ENCODE results near the gene ZNF683. TPM values are rescaled to one million over a fixed set of nuclear protein-coding genes. Genes with fewer than 3 reads are reported as not detected.
"Not testable (repeated sequence)": the region's sequence is repeated elsewhere in the genome, so short reads cannot be mapped to it uniquely, and the experiment has no call there.

ZNF683 gene
- total RNA-seq, 1 experiment from 2014 or later, result not detected

GRCh38 chr1:26385063-26385462 lies 12.5 kb upstream of the ZNF683 start:
- not testable (repeated sequence) for DNase-seq (ENCODE audit: low read depth)

GRCh38 chr1:26384076-26384475 lies 11.5 kb upstream of the ZNF683 start:
- DNase-seq (ENCODE audit: low read depth), result no peak

GRCh38 chr1:26378879-26379251 lies 6.3 kb upstream of the ZNF683 start:
- no peak for DNase-seq (ENCODE audit: low read depth)

GRCh38 chr1:26378088-26378878 lies 5.7 kb upstream of the ZNF683 start:
- DNase-seq (ENCODE audit: low read depth), result peak; percentile 98

- DNase-seq (ENCODE audit: low read depth), result no peak
These were observed 3.5 kb upstream of the ZNF683 start for GRCh38 chr1:26376050-26376449.

- no peak for DNase-seq (ENCODE audit: low read depth)
These were observed 2.5 kb upstream of the ZNF683 start for GRCh38 chr1:26375081-26375480.

- DNase-seq (ENCODE audit: low read depth), result not testable (repeated sequence)
These were observed 1.8 kb upstream of the ZNF683 start for GRCh38 chr1:26374361-26374760.

GRCh38 chr1:26373789-26374188 lies 1.2 kb upstream of the ZNF683 start:
- DNase-seq (ENCODE audit: low read depth), result no peak

GRCh38 chr1:26373281-26373680 lies 731 bp upstream of the ZNF683 start:
- no peak for DNase-seq (ENCODE audit: low read depth)

- peak; percentile 75 for DNase-seq (ENCODE audit: low read depth)
These were observed 511 bp downstream of the ZNF683 start for GRCh38 chr1:26372039-26372438.

GRCh38 chr1:26370591-26371382 lies 1.8 kb downstream of the ZNF683 start:
- DNase-seq (ENCODE audit: low read depth), result no peak

GRCh38 chr1:26368486-26368885 lies 4.1 kb downstream of the ZNF683 start:
- no peak for DNase-seq (ENCODE audit: low read depth)

GRCh38 chr1:26368006-26368405 lies 4.5 kb downstream of the ZNF683 start:
- DNase-seq (ENCODE audit: low read depth), result no peak

GRCh38 chr1:26367441-26367840 lies 5.1 kb downstream of the ZNF683 start:
- DNase-seq (ENCODE audit: low read depth), result no peak

- no peak for DNase-seq (ENCODE audit: low read depth)
These were observed 7.6 kb downstream of the ZNF683 start for GRCh38 chr1:26364956-26365355.

- peak; percentile 76 for DNase-seq (ENCODE audit: low read depth)
These were observed 8.8 kb downstream of the ZNF683 start for GRCh38 chr1:26363549-26364448.

GRCh38 chr1:26362331-26362730 lies 10.2 kb downstream of the ZNF683 start:
- no peak for DNase-seq (ENCODE audit: low read depth)

- DNase-seq (ENCODE audit: low read depth), result no peak
These were observed 10.9 kb downstream of the ZNF683 start for GRCh38 chr1:26361605-26362122.

GRCh38 chr1:26360807-26361604 lies 11.5 kb downstream of the ZNF683 start:
- no peak for DNase-seq (ENCODE audit: low read depth)

- no peak for DNase-seq (ENCODE audit: low read depth)
These were observed 12.4 kb downstream of the ZNF683 start for GRCh38 chr1:26359981-26360806.
